ENCODE results near the gene RBX1. TPM values are rescaled to one million over a fixed set of nuclear protein-coding genes. Genes with fewer than 3 reads are reported as not detected.
"Not testable (repeated sequence)": the region's sequence is repeated elsewhere in the genome, so short reads cannot be mapped to it uniquely, and the experiment has no call there.

RBX1 gene
- 100 to 1,000 TPM; 117 to 216 (median 139) TPM for polyA plus RNA-seq

DNA sequence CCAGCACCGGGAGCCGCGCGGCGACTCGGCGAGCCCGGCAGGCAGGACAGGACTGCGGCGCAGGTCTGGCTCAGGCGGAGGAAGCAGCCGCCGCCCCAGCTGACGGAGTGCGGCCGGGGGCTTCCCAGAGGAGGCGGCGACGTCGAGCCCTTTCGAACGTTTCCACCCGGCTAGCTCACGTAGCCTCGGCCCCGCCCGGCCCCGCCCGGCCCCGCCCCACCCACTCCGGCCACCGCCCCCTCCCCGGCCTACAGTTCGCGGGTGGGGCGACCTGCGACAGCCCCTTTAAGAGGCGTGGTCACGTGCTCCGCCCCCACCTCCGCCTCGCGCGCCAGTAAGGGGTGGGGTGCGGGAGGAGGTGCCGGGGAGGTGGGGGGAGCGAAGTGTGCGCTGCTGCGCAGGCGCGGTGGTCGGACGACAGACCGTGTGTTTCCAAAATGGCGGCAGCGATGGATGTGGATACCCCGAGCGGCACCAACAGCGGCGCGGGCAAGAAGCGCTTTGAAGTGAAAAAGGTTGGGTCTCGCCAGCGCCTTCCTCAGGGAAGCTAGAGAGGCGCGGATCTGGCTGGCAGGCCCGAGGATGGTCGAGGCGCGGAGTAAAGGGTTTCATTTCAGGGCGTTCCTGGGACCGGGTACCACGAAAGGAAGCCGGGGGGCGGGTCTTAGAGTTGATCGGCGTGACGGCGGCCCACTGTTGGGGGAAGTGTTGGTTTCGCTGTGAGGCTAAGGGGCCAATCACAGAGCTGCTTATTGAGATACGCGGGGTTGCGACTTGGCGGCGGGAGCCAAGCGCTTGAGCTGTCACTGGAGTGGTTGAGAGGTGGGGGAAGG, at the start of gene RBX1:
Gene RBX1, plus strand, starts transcription at position 417 of the 833 bp plus-strand sequence. Its CDS starts 21 bp downstream, at position 438.
- Mint-ChIP-seq H3K4me3 (peak within 1 kb of the TSS; percentile 97 to 100 (median 98)), H3K4me1 (peaks cover 25 to 46% of the 10 kb centered on the region in 2 donors), H3K27me3 (ENCODE audit: low read depth in 3 of 3) (peaks cover 10 to 17% (median 14%) of the 10 kb centered on the region in 3 donors), H3K9me3 (no peaks in the 10 kb centered on the region), H3K36me3 (peaks cover 0 to 3% (median 0%) of the 10 kb centered on the region in 3 donors), H3K27ac (peak within 1 kb of the TSS; percentile 95 to 99 (median 99))
- peak; percentile 99 to 100 (median 100) for DNase-seq

DNA sequence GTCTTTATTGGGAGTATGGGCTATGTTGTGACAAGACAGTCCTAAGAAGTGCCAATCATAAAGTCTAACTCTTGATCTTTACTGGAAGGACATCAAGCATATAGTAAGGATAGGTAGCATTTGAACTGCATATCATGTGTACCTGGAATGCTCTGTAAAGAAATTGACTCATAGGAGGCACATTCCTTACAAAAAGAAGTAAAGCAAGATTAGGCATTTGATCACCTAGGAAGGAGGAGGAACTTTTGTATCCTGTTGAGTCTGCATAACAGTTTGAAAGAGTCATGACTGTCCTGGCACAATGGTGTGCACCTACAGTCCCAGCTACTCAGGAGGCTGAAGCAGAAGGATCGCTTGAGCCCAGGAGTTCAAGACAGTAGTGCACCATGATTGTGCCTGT, 47.1 kb upstream of the RBX1 start:
- H3K27ac Mint-ChIP-seq = no peak overlapping the region
- H3K4me3 Mint-ChIP-seq = no peak overlapping the region
- H3K4me1 Mint-ChIP-seq = peaks cover 0 to 4% of the 10 kb centered on the region in 2 donors
- DNase-seq = no peak
- peaks cover 0 to 23% (median 9%) of the 10 kb centered on the region in 3 donors for H3K36me3 Mint-ChIP-seq
- H3K9me3 Mint-ChIP-seq = no peaks in the 10 kb centered on the region
- no peaks in the 10 kb centered on the region for H3K27me3 Mint-ChIP-seq (ENCODE audit: low read depth in 3 of 3)

DNA sequence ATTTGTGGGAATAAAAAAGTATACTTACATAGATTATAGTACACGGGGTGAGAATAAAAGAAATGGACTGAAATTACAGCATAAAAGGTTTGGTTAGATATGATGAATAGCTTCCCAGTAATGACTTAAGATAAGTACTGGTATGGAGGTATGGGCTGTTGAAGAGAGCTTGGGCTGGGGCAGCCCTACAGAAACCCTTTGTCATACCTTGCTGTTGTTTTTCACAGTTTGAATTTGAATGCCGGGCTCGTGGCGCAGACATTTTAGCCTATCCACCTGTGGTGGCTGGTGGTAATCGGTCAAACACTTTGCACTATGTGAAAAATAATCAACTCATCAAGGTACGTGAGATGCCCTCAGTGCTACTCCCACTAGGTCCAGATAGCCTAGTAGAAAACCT, 42.3 kb upstream of the RBX1 start:
- DNase-seq = no peak
- Mint-ChIP-seq H3K9me3 (no peaks in the 10 kb centered on the region), H3K4me3 (no peak overlapping the region), H3K4me1 (no peaks in the 10 kb centered on the region), H3K27me3 (ENCODE audit: low read depth in 3 of 3) (no peaks in the 10 kb centered on the region), H3K27ac (no peak overlapping the region), H3K36me3 (peaks cover 0 to 30% (median 30%) of the 10 kb centered on the region in 3 donors)

DNA sequence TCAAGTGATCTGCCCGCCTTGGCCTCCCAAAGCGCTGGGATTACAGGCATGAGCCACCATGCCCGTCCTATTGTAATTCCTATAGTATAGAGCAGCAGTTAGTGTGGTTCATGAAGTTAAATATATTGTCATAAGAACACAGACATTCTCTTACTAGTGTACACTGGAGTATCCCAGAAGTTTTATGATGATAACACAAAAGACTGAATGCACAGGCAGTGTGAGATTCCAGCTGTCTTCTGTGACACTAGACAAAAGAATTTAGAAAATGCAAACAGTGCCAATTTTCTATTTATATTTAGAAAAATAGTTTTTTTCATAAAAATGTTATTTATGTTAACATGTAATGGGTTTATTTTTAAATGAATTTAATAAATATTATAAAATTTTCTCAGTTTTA, 39.4 kb upstream of the RBX1 start:
- Mint-ChIP-seq H3K4me3 (no peak overlapping the region), H3K27me3 (ENCODE audit: low read depth in 3 of 3) (no peaks in the 10 kb centered on the region), H3K36me3 (peaks cover 0 to 32% (median 31%) of the 10 kb centered on the region in 3 donors), H3K4me1 (no peaks in the 10 kb centered on the region), H3K9me3 (no peaks in the 10 kb centered on the region), H3K27ac (no peak overlapping the region)
- no peak for DNase-seq

DNA sequence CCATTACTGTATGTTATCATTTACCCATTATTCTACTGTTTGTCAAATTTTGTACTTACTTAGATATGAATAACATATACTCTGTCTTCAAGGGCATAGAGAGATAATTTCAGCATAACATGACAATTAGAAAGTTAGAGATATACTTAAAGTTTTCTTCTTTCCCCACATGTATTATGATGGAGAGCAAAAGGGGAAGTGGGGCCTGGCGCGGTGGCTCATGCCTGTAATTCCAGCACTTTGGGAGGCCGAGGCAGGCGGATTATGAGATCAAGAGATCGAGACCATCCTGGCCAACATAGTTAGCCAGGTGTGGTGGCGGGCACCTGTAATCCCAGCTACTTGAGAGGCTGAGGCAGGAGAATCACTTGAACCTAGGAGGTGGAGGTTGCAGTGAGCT, 38.2 kb upstream of the RBX1 start:
- H3K4me3 Mint-ChIP-seq; DNase-seq; H3K27ac Mint-ChIP-seq; H3K9me3 Mint-ChIP-seq; H3K27me3 Mint-ChIP-seq (ENCODE audit: low read depth in 3 of 3); H3K4me1 Mint-ChIP-seq: not testable (repeated sequence)
- H3K36me3 Mint-ChIP-seq = peaks cover 0 to 31% (median 25%) of the 10 kb centered on the region in 3 donors

DNA sequence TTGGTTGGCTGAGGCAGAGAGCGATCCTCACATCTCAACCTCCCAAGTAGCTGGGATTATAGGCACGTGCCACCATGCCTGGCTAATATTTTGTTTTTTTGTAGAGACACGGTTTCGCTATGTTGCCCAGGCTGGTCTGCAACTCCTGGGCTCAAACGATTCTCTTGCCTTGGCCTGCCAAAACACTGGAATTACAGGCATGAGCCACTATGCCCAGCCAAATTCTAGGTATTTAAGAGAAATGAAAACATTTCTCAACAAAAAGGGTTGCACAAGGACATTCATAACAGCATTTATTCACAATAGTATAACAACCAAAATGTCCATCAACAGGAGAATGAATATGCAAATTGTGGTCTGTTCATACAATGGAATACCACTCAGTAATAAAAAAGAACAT, 31.7 kb upstream of the RBX1 start:
- H3K4me1 Mint-ChIP-seq = peaks cover 4 to 7% of the 10 kb centered on the region in 2 donors
- H3K27me3 Mint-ChIP-seq (ENCODE audit: low read depth in 3 of 3) = no peaks in the 10 kb centered on the region
- no peak for DNase-seq
- no peak overlapping the region for H3K27ac Mint-ChIP-seq
- peaks cover 10 to 18% (median 13%) of the 10 kb centered on the region in 3 donors for H3K36me3 Mint-ChIP-seq
- H3K9me3 Mint-ChIP-seq = no peaks in the 10 kb centered on the region
- H3K4me3 Mint-ChIP-seq = no peak overlapping the region

DNA sequence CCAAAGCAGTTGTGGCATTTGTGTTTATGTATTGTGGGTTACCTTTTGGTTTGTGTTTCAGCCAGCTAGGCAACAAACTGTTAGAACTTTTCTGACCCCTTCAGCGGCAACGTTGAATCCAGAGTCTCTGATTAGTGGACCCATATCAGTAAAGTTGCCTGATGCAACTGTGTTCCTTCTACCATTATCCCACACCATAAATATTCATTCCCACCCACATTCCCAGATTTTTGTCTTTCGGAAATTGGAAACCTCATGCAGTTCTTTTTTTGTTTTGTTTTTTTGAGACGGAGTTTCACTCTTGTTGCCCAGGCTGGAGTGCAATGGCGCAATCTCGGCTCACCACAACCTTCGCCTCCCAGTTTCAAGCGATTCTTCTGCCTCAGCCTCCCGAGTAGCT, 30.7 kb upstream of the RBX1 start:
- H3K27ac Mint-ChIP-seq = peak overlapping the region in 1 of 6 donors; percentile 36
- H3K9me3 Mint-ChIP-seq = no peaks in the 10 kb centered on the region
- H3K27me3 Mint-ChIP-seq (ENCODE audit: low read depth in 3 of 3) = no peaks in the 10 kb centered on the region
- H3K4me1 Mint-ChIP-seq = peaks cover 4 to 7% of the 10 kb centered on the region in 2 donors
- peaks cover 13 to 23% (median 14%) of the 10 kb centered on the region in 3 donors for H3K36me3 Mint-ChIP-seq
- no peak overlapping the region for H3K4me3 Mint-ChIP-seq
- no peak for DNase-seq

DNA sequence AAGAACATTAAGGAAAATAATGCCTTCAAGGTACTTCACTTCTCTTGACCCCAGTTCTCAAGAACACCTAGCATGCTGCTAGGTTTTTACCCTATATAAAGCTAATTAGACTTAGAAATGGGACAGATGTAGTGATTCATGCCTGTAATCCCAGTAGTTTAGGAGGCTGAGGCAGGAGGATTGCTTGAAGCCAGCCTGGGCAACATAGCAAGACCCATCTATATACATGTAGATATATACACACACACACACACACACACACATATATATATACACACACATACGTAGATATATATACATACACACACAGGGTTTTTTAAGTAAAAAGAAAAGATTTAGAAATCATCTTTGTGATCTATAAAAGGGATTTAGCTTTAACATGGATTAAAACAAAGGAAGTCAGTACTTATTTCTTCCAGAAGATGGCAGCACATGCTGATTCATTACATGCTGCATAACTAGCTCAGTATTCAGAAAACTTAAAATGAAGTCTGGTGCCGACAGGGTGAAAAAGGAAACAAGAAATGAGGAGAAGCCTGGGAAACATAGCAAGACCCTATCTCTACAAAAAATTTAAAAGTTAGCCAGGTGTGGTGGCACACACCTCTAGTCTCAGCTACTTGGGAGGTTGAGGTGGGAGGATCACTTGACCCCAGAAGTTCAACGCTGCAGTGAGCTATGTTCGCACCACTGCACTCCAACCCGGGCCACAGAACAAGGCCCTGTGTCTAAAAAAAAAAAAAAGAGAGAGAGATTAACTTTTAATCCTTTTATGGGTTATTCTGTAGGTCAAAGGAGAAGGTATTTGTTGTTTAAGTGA, 28.5 kb upstream of the RBX1 start:
- peaks cover 17 to 32% (median 23%) of the 10 kb centered on the region in 3 donors for H3K36me3 Mint-ChIP-seq
- peak overlapping the region in 5 of 6 donors; percentile 31 to 72 (median 53) for H3K27ac Mint-ChIP-seq

DNA sequence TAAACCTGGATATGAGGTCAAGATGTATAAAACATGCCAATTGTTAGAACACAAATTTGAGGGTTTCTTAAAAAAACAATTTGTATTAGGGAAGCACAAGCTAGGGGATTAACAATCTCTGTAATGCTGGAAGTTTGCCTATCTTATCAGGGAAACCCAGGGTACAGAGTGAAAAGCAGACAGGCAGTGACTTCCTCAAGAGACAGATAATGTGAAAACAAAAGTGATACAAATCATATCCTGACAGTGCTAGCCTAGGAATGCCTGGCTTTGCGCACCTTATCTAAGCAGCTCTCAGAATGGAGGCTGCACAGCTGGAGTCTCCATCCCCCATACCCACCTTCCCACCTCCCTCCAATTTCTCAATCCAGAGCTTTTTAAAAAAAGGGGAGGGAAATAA, 22.5 kb upstream of the RBX1 start:
- no peaks in the 10 kb centered on the region for H3K4me1 Mint-ChIP-seq
- no peak overlapping the region for H3K27ac Mint-ChIP-seq
- peaks cover 0 to 2% (median 0%) of the 10 kb centered on the region in 3 donors for H3K27me3 Mint-ChIP-seq (ENCODE audit: low read depth in 3 of 3)

More for the DNA sequence above, 28.5 kb upstream of the RBX1 start:
- DNase-seq = peak; percentile 51 to 57 (median 55)
- no peaks in the 10 kb centered on the region for H3K9me3 Mint-ChIP-seq
- peak overlapping the region in 4 of 5 donors; percentile 1 to 51 (median 36) for H3K4me3 Mint-ChIP-seq
- peaks cover 4 to 7% of the 10 kb centered on the region in 2 donors for H3K4me1 Mint-ChIP-seq
- H3K27me3 Mint-ChIP-seq (ENCODE audit: low read depth in 3 of 3) = no peaks in the 10 kb centered on the region

DNA sequence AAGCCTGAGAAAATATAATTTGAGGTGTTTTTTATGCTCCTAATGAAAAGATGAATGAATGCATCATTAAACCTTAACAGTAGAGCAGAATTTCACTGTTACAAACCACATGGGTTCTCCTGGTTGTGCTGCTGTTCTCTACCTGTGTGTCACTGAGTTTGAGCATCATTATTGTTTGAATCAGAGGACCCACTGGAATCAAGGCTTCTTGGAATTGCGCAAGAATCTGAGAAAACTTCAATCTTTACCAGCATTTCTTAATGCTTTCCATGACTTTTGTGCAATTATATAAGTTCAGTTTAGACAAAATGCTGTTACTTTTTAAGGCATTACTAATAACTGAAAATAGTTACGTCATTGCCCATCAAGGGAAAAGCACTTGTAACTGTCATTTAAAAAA, 18.8 kb upstream of the RBX1 start:
- no peaks in the 10 kb centered on the region for H3K4me1 Mint-ChIP-seq
- H3K27ac Mint-ChIP-seq = no peak overlapping the region
- H3K4me3 Mint-ChIP-seq = no peak overlapping the region
- H3K36me3 Mint-ChIP-seq = peaks cover 0 to 12% (median 5%) of the 10 kb centered on the region in 3 donors
- H3K9me3 Mint-ChIP-seq = no peaks in the 10 kb centered on the region
- peaks cover 0 to 2% (median 0%) of the 10 kb centered on the region in 3 donors for H3K27me3 Mint-ChIP-seq (ENCODE audit: low read depth in 3 of 3)
- no peak for DNase-seq

More for the DNA sequence above, 22.5 kb upstream of the RBX1 start:
- H3K36me3 Mint-ChIP-seq = peaks cover 17 to 38% (median 19%) of the 10 kb centered on the region in 3 donors
- H3K4me3 Mint-ChIP-seq = no peak overlapping the region
- DNase-seq = no peak
- no peaks in the 10 kb centered on the region for H3K9me3 Mint-ChIP-seq

DNA sequence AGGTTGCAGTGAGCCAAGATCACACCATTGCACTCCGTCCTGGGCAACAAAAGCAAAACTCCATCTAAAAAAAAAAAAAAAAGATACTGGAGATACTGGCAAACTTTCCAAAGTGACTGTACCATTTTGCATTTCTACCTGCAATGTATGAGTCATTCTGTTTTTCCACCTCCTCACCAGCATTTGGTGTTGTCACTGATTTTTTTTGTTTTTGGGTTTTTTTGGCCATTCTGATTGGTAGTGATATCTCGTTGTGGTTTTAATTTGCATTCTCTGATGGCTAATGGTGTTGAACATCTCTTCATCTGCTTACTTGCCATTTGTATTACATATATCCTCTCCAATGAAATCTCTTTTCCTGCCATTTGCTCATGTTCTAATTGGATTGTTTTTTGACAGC, 12.0 kb upstream of the RBX1 start:
- no peaks in the 10 kb centered on the region for H3K36me3 Mint-ChIP-seq
- H3K27ac Mint-ChIP-seq = no peak overlapping the region
- no peak overlapping the region for H3K4me3 Mint-ChIP-seq
- DNase-seq = no peak
- H3K4me1 Mint-ChIP-seq = no peaks in the 10 kb centered on the region
- no peaks in the 10 kb centered on the region for H3K9me3 Mint-ChIP-seq
- no peaks in the 10 kb centered on the region for H3K27me3 Mint-ChIP-seq (ENCODE audit: low read depth in 3 of 3)

DNA sequence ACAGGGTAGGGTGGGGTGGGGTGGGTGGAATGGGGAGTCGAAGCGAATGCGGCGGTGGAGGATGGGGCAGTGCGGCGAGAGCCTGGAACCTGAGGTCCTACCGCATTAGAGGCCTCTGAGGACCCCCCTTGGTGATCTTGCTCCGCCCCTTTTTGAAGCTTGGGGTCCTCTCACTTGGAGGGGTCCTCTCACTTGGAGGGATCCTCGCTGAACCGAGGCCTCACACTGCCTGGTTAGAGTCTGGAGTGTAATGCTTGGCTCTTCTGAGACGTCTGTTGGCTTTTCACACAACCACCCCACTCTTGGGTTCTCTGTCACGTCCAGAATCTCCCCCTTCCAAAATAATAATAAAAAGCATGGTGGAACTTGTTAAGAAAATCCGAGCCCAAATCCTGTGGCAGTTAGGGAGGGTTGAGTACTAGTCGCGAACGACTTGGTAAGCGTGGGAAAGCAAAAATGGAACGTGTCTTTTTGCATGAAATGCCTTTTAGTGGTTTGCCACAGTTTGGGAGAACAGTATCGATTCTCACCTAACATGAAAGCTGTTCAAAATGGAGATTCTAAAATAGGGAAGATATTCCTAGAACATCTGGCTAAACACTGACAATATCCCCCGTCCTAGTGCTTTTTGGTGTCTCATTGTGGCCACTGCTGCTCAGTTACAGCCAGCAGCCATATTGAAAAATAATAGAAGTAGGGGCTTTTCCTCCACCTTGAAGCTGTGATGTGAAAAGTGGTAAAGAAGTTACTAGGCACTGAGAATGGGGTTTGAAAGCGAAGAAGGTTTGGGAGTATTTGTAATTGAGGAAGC, 822 bp downstream of the RBX1 start:
- Mint-ChIP-seq H3K9me3 (no peaks in the 10 kb centered on the region), H3K36me3 (peaks cover 0 to 3% (median 0%) of the 10 kb centered on the region in 3 donors), H3K4me1 (peaks cover 25 to 46% of the 10 kb centered on the region in 2 donors), H3K27me3 (ENCODE audit: low read depth in 3 of 3) (peaks cover 10 to 17% (median 14%) of the 10 kb centered on the region in 3 donors), H3K4me3 (peak overlapping the region; percentile 97 to 100 (median 98)), H3K27ac (peak overlapping the region; percentile 95 to 99 (median 99))
- peak in 1 of 3 donors; percentile 5 for DNase-seq

DNA sequence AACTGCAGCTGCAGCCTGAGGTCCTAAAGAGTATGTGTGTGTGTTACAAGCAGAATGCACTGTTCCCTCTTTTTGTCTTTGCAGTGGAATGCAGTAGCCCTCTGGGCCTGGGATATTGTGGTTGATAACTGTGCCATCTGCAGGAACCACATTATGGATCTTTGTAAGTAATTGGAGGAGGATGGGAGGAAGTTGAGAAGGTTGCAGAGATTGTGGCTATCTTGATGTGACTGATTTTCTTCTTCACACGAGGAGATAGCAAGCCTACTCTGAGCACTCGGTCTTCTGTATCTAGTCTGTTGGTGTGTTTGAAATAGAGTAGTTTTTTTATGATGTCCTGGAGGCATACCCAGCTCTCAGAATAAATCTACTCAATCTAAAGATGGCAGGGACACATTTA, 2.3 kb downstream of the RBX1 start:
- peaks cover 10 to 17% (median 14%) of the 10 kb centered on the region in 3 donors for H3K27me3 Mint-ChIP-seq (ENCODE audit: low read depth in 3 of 3)
- H3K4me1 Mint-ChIP-seq = peaks cover 25 to 51% of the 10 kb centered on the region in 2 donors
- H3K4me3 Mint-ChIP-seq = peak overlapping the region in 4 of 5 donors; percentile 0 to 46 (median 22)
- H3K27ac Mint-ChIP-seq = peak overlapping the region; percentile 4 to 99 (median 76)
- H3K9me3 Mint-ChIP-seq = no peaks in the 10 kb centered on the region
- H3K36me3 Mint-ChIP-seq = peaks cover 0 to 3% (median 2%) of the 10 kb centered on the region in 3 donors
- DNase-seq = no peak

Data from immature natural killer cell (primary cell).